Small intestine (tissue), 7 donors: Measurements from ENCODE around the gene METRNL. TPM values are rescaled to one million over a fixed set of nuclear protein-coding genes. Genes with fewer than 3 reads are reported as not detected.
"Not testable (repeated sequence)": the region's sequence is repeated elsewhere in the genome, so short reads cannot be mapped to it uniquely, and the experiment has no call there.

ENCODE experiments used
- DNase-seq, 2 donors: peaks; one replicate each; pipeline versions ENCODE4 v3.0.0 to v3.0.0-alpha.2; 2013
- FAIRE-seq: peaks from 2 replicates; lab custom pipeline; 2012; peaks lifted over from hg19 to GRCh38; lab: Jason Lieb, UNC
- H3K27ac ChIP-seq, 3 donors: one replicate each; pipeline ENCODE4 v1.5.1; 2013; ENCODE audit warnings: low read length in 2 of 3, mild to moderate bottlenecking in 2 of 3, control low read depth in 1 of 3, inconsistent platforms in 1 of 3, low read depth in 1 of 3, moderate library complexity in 1 of 3
- H3K27me3 ChIP-seq, 3 donors: one replicate each; pipeline ENCODE4 v1.6.1; 2013; ENCODE audit warnings: low read length in 3 of 3, inconsistent platforms in 1 of 3; ENCODE audit not compliant: control insufficient read depth in 3 of 3, insufficient read depth in 3 of 3
- H3K36me3 ChIP-seq, 3 donors: one replicate each; pipeline ENCODE4 v1.6.1; 2013; ENCODE audit warnings: low read length in 3 of 3, inconsistent platforms in 1 of 3, low read depth in 1 of 3, mild to moderate bottlenecking in 1 of 3, moderate library complexity in 1 of 3; ENCODE audit not compliant: control insufficient read depth in 3 of 3, insufficient read depth in 2 of 3
- H3K4me1 ChIP-seq, 3 donors: one replicate each; pipeline ENCODE4 v1.6.1; 2013; ENCODE audit warnings: low read length in 2 of 3, inconsistent platforms in 1 of 3, low read depth in 1 of 3, mild to moderate bottlenecking in 1 of 3, moderate library complexity in 1 of 3; ENCODE audit not compliant: control insufficient read depth in 3 of 3, insufficient read depth in 2 of 3
- H3K4me3 ChIP-seq, 3 donors: one replicate each; pipeline ENCODE4 v1.5.1; 2013; ENCODE audit warnings: low read length in 3 of 3, control low read depth in 1 of 3, inconsistent platforms in 1 of 3, low read depth in 1 of 3, mild to moderate bottlenecking in 1 of 3, moderate library complexity in 1 of 3
- H3K9me3 ChIP-seq, 2 donors: one replicate each; pipeline ENCODE4 v1.6.1; 2013; ENCODE audit warnings: low read depth in 1 of 2, low read length in 1 of 2; ENCODE audit not compliant: control insufficient read depth in 2 of 2, insufficient read depth in 1 of 2
- WGBS, 3 donors: extraction: QIAGEN DNeasy Blood & Tissue Kit; methylation state at CpG; one replicate each; pipeline ENCODE4 v1.1.7; 2013; 5-methylcytosine and 5-hydroxymethylcytosine counted together
- polyA plus RNA-seq, 4 donors: library from polyadenylated mRNA; stranded (reverse) in 3 of 4; unstranded in 1 of 4; fragments of 200-250 nt in 3 of 4; fragments of 120-200 nt in 1 of 4; gene quantifications; one replicate each; pipeline versions ENCODE4 v1.2.1 to v1.2.3, GENCODE V29; 2013
- donor health status: healthy with polysubstance abuse.
- donor health status: control.
- donor health status: control.
- donor health status: Bipolar disorder and iron deficiency.
- donor health status: healthy.

Gene METRNL
- polyA plus RNA-seq, 4 donors: 64.4 to 119 (median 115) TPM

DNA sequence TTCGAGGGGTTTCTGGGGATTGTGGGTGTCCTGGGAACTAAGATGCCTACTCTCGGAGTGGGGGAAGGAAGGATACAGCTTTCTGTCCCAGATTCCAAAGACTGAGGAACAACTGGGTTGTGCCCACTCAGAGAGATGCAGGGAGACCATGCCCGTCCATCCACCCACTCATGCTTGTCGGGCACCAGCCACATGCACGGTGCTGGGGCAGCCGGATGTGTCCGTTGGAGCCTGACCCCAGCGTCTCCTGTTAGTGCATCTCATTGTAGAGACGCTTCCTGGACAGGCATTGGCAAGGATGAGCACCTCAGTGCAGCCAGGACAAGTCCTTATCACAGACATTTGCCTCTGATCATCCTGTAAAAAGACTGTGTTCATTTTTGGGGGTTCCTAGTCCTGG is 58.1 kb downstream of the METRNL start:
- Histone ChIP-seq H3K27me3 (no peaks in the 10 kb centered on the region), H3K4me3 (no peak overlapping the region), H3K9me3 (peaks cover 0 to 3% of the 10 kb centered on the region in 2 donors), H3K36me3 (no peaks in the 10 kb centered on the region), H3K27ac (no peak overlapping the region), H3K4me1 (no peaks in the 10 kb centered on the region)
- WGBS, 3 donors: 72 to 84% (median 77%) methylated on average over 9 of the region's 9 CpGs
- DNase-seq (no peak), FAIRE-seq (no peak)

DNA sequence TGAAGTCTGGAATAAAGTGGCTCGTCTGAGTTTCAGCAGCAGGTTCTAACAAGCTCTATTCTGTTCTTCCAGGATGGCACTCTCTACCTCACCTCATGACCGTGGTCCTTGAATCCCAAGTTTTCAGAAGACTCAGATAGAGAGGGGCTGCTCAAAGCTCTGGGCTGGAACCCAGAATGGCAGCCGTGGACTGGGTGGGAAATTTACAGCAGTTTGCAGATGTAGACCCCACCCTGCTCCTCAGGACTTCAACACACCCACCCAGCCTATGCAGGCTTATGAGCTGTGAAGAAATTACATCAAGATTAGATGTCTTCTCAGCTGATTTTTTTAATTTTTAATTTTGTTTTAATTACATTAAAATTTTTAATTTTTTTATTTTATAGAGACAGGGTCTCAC is 59.4 kb downstream of the METRNL start:
- WGBS, 3 donors: 59 to 77% (median 72%) methylated on average over 3 of the region's 3 CpGs
- Histone ChIP-seq H3K27ac (no peak overlapping the region), H3K9me3 (peaks cover 0 to 3% of the 10 kb centered on the region in 2 donors), H3K36me3 (no peaks in the 10 kb centered on the region), H3K4me1 (no peaks in the 10 kb centered on the region), H3K27me3 (no peaks in the 10 kb centered on the region), H3K4me3 (no peak overlapping the region)
- FAIRE-seq (no peak), DNase-seq (no peak)

DNA sequence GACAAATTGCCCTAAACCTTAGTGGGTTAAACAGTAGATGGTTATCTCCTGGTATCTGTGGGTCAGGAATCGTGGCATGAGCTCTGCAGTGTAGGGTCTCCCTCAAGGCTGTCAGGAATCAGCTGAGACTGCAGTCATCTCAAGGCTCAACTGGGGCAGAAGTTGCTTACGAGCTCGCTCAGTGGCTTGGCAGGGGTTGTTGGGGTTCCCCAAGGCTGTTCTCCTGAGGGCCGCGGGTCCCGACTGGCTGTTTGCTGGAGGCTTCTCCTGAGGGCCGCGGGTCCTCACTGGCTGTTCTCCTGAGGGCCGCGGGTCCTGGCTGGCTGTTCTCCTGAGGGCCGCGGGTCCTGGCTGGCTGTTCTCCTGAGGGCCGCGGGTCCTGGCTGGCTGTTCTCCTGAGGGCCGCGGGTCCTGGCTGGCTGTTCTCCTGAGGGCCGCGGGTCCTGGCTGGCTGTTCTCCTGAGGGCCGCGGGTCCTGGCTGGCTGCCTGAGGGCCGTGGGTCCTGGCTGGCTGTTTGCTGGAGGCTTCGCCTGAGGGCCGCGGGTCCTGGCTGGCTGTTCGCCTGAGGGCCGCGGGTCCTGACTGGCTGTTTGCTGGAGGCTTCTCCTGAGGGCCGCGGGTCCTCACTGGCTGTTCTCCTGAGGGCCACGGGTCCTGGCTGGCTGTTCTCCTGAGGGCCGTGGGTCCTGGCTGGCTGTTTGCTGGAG is 60.3 kb downstream of the METRNL start:
- not testable (repeated sequence) for H3K36me3 ChIP-seq, H3K27me3 ChIP-seq, H3K9me3 ChIP-seq, H3K4me3 ChIP-seq, DNase-seq, FAIRE-seq, H3K4me1 ChIP-seq, H3K27ac ChIP-seq
- 79 to 89% (median 87%) methylated on average over 21 to 27 of the region's 31 CpGs for WGBS, 3 donors

DNA sequence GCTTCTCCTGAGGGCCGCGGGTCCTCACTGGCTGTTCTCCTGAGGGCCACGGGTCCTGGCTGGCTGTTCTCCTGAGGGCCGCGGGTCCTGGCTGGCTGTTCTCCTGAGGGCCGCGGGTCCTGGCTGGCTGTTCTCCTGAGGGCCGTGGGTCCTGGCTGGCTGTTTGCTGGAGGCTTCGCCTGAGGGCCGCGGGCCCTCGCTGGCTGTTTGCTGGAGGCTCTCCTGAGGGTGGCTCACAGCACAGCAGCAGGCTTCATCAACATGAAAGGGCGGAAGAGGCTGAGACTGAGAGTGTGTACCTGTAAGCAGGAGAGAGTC is 60.8 kb downstream of the METRNL start:
- DNase-seq, H3K27ac ChIP-seq, H3K4me3 ChIP-seq, H3K36me3 ChIP-seq, FAIRE-seq, H3K27me3 ChIP-seq, H3K9me3 ChIP-seq, H3K4me1 ChIP-seq: not testable (repeated sequence)
- 90 to 94% (median 93%) methylated on average over 8 to 13 of the region's 13 CpGs for WGBS, 3 donors

DNA sequence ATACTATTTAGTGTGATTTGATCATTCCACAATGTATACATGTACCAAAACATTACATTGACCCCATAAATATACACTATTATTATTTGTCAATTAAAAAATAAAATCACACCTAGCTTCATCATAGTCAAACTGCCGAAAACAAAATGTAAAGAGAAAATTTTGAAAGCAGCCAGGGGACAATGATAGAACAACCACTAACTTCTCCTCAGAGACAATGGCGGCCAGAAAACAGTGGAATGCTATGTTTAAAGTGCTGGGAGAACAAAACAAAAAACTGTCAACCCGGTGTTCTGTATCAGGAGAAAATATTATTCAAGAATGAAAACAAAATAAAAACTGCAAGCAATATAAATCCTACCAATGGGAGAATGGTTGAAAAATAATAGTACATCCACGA is 63.2 kb downstream of the METRNL start:
- Histone ChIP-seq H3K27me3 (peaks cover 0 to 2% (median 0%) of the 10 kb centered on the region in 3 donors), H3K4me1 (no peaks in the 10 kb centered on the region), H3K9me3 (peaks cover 0 to 3% of the 10 kb centered on the region in 2 donors), H3K4me3 (no peak overlapping the region), H3K27ac (no peak overlapping the region), H3K36me3 (no peaks in the 10 kb centered on the region)
- FAIRE-seq (no peak), DNase-seq (no peak)
- 91 to 96% (median 94%) methylated on average over 4 of the region's 4 CpGs for WGBS, 3 donors

DNA sequence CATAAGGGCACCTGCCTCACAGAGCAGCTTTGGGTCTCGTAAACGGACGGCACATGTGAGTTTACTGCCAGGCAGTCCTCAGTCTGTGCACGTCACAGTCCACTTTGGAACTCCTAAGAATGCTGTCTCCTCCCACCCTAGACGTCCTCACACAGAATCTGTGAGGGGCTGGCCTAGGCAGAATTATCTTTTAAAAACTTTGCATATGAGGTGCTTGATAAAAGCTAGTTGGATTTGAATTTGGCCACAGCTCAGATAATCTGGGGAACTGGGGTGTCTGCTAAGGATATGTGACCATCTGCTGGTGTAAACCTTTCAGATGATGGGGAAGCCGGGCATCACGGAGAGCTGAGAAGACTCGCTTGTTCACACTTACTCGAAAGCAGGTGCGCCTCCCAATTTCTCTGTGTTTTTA is 64.4 kb downstream of the METRNL start:
- FAIRE-seq: no peak
- Histone ChIP-seq H3K36me3 (no peaks in the 10 kb centered on the region), H3K4me1 (no peaks in the 10 kb centered on the region), H3K27ac (no peak overlapping the region), H3K9me3 (peaks cover 0 to 3% of the 10 kb centered on the region in 2 donors), H3K27me3 (peaks cover 0 to 2% (median 0%) of the 10 kb centered on the region in 3 donors), H3K4me3 (no peak overlapping the region)
- no peak for DNase-seq
- 84 to 87% (median 86%) methylated on average over 10 of the region's 10 CpGs for WGBS, 3 donors

Other genes starting within 250 kb of the METRNL start
- under 1 TPM in 3 of 4 donors, not detected in 1; 0.04 to 0.27 (median 0.10) TPM for gene ZNF750, start 239.6 kb upstream of the METRNL start, polyA plus RNA-seq